Esophagus squamous epithelium (tissue), 5 donors: ENCODE measurements around the gene ADGRF5. TPM values are rescaled to one million over a fixed set of nuclear protein-coding genes. Genes with fewer than 3 reads are reported as not detected.

Experiments
- DNase-seq: peaks from one replicate; lab custom pipeline; 2025; lab: John Stamatoyannopoulos, UW
- H3K27ac ChIP-seq, 4 donors: fragments of 200-600 bp; sonication (generic); one replicate each; pipeline ENCODE4 v1.5.1; 2016 to 2019; ENCODE audit warnings: mild to moderate bottlenecking in 1 of 4
- H3K27me3 ChIP-seq, 4 donors: fragments of 200-600 bp; sonication (generic); 1 replicate in 3 of 4; 2 replicates in 1 of 4; pipeline versions ENCODE4 v1.5.1 to v1.6.0; 2017 to 2021; ENCODE audit warnings: antibody characterized with exemption in 1 of 4
- H3K36me3 ChIP-seq, 3 donors: fragments of 200-600 bp; sonication (generic); one replicate each; pipeline ENCODE4 v1.5.1; 2016 to 2019
- H3K4me1 ChIP-seq, 3 donors: fragments of 200-600 bp; sonication (generic); one replicate each; pipeline ENCODE4 v1.5.1; 2017 to 2019
- H3K4me3 ChIP-seq, 4 donors: fragments of 200-600 bp; sonication (generic); 1 replicate in 3 of 4; 2 replicates in 1 of 4; pipeline ENCODE4 v1.5.1; 2016 to 2019; ENCODE audit warnings: mild to moderate bottlenecking in 2 of 4, moderate library complexity in 1 of 4
- H3K9me3 ChIP-seq, 3 donors: fragments of 200-600 bp; sonication (generic); one replicate each; pipeline ENCODE4 v1.5.1; 2016 to 2019
- POLR2A ChIP-seq, 4 donors: fragments of 450-650 bp; IDR thresholded peaks; one replicate each; pipeline ENCODE4 v1.6.1; 2017; ENCODE audit warnings: antibody characterized with exemption in 4 of 4, mild to moderate bottlenecking in 4 of 4, moderate library complexity in 3 of 4
- WGBS, 2 donors: methylation state at CpG; one replicate each; pipeline ENCODE4 v1.1.5; 2018; 5-methylcytosine and 5-hydroxymethylcytosine counted together
- intact Hi-C: fragments of 100-400 bp; cut with DNase I; formaldehyde crosslinking; loops from one replicate; pipeline ENCODE4 v1.15.0; 2022
- total RNA-seq, 4 donors: library from RNA; depleted of rRNA; stranded (reverse); fragments of >200 nt; gene quantifications; one replicate each; pipeline ENCODE4 v1.1.0, GENCODE V29; 2016
- TF ChIP-seq, protein P1 (sequence below), 6 experiments: fragments of 450-650 bp in 4 of 6; fragments of 200-600 bp in 2 of 6; sonication (generic) in 2 of 6; IDR thresholded peaks; one replicate each; pipeline ENCODE4 v1.5.1; 2016 to 2019; ENCODE audit warnings: antibody characterized with exemption in 6 of 6, mild to moderate bottlenecking in 4 of 6, moderate library complexity in 4 of 6
- donor health status: DM: yes; HTN: yes; CAD: no.

Gene ADGRF5
- total RNA-seq = 1 to 10 TPM; 1.1 to 9.5 (median 4.0) TPM

GRCh38 chr6:46921731-46922130 lies at the start of gene ADGRF5:
Gene ADGRF5 (minus strand): TSS chr6:46921938. CDS start chr6:46906762, 15,176 bp downstream.
- TF ChIP-seq, protein P1, sequence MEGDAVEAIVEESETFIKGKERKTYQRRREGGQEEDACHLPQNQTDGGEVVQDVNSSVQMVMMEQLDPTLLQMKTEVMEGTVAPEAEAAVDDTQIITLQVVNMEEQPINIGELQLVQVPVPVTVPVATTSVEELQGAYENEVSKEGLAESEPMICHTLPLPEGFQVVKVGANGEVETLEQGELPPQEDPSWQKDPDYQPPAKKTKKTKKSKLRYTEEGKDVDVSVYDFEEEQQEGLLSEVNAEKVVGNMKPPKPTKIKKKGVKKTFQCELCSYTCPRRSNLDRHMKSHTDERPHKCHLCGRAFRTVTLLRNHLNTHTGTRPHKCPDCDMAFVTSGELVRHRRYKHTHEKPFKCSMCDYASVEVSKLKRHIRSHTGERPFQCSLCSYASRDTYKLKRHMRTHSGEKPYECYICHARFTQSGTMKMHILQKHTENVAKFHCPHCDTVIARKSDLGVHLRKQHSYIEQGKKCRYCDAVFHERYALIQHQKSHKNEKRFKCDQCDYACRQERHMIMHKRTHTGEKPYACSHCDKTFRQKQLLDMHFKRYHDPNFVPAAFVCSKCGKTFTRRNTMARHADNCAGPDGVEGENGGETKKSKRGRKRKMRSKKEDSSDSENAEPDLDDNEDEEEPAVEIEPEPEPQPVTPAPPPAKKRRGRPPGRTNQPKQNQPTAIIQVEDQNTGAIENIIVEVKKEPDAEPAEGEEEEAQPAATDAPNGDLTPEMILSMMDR (IDR thresholded peaks at IDR 0.05) = no peak
- no peak for TF ChIP-seq POLR2A (IDR thresholded peaks at IDR 0.05)
- 80 to 85% methylated on average over 10 to 13 of the region's 13 CpGs for WGBS, 2 donors
- Histone ChIP-seq H3K27ac (peak within 1 kb of the TSS; percentile 41 to 77 (median 65)), H3K27me3 (no peaks in the 10 kb centered on the region), H3K4me1 (peaks cover 0 to 10% (median 0%) of the 10 kb centered on the region in 3 donors), H3K4me3 (peak within 1 kb of the TSS in 3 of 4 donors; percentile 20 to 49 (median 34)), H3K9me3 (no peaks in the 10 kb centered on the region), H3K36me3 (no peaks in the 10 kb centered on the region)
- intact Hi-C loops = no loop called here
- DNase-seq = no peak

GRCh38 chr6:46969206-46969605 lies 47.5 kb upstream of the ADGRF5 start:
- Histone ChIP-seq H3K4me1 (no peaks in the 10 kb centered on the region), H3K9me3 (no peaks in the 10 kb centered on the region), H3K36me3 (no peaks in the 10 kb centered on the region), H3K4me3 (no peak overlapping the region), H3K27ac (no peak overlapping the region), H3K27me3 (no peaks in the 10 kb centered on the region)
- WGBS, 2 donors = 19 to 48% methylated on average over 1 of the region's 1 CpG
- intact Hi-C loops = no loop called here
- TF ChIP-seq POLR2A (IDR thresholded peaks at IDR 0.05) = no peak
- TF ChIP-seq, protein P1 (IDR thresholded peaks at IDR 0.05) = no peak
- DNase-seq = no peak

DNA sequence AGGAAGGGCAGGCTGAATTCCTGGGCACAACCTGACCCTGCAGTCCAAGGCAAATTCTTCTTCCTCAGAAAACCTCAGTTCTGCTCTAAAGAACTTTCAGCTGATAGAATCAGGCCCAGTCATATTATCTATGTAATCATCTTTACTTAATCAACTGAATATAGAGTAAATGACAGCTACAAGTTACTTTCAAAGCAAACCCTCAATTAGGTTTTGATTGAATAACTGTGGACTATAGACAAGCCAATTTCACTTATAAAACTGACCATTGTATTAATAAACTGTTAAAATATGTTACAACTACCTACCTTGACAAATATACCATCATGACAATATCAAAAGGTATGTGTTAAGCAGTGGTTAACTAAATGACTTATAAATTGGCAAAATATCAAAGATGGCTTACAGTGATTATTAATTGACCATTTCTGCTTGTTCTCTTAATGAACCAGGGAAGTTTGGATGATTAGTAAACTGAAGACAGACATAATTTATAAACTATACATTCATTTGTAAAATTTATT lies 46.1 kb upstream of the ADGRF5 start:
- no peak for TF ChIP-seq POLR2A (IDR thresholded peaks at IDR 0.05)
- TF ChIP-seq, protein P1 (IDR thresholded peaks at IDR 0.05) = no peak
- no peaks in the 10 kb centered on the region for H3K9me3 ChIP-seq
- intact Hi-C loops = no loop called here
- H3K27me3 ChIP-seq = no peaks in the 10 kb centered on the region
- no peak for DNase-seq
- no peaks in the 10 kb centered on the region for H3K4me1 ChIP-seq
- H3K36me3 ChIP-seq = no peaks in the 10 kb centered on the region
- no peak overlapping the region for H3K4me3 ChIP-seq
- H3K27ac ChIP-seq = no peak overlapping the region

DNA sequence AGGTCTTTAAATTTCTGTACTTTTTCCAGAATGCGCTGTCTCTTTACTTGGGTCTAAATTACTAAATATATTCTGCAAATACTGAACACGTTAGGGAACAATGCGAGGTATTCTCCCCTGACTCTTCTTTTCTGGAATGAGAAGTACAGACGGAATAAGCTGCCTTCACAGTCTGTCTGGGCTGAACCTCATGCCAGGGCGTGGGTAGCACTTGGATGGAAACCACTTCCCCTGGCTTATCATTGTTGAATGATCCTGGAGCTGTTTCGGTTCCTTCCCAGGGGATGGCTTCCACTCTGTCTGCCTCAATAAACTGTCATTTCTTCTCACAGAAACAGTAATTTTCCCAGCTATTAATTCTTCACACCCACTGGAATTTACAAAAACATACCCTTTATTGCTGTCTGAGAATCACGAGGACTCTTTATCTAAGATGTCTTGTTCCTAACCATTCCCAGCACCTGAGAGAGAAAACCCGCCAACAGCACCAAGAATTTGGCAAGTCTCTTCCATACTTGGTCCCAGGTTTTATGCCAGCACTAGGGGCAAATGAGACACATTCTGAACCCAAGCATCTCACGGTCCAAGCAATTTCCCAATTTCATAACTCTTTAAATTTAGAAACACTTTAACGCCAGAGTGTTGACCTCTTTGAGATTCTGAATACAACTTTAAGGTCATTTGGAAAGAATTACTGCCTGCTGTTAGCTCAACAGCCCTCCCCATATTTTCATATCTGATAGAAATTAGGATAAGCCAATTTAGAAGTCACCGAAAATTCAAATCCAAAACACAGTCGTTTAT lies 43.2 kb upstream of the ADGRF5 start:
- Histone ChIP-seq H3K36me3 (no peaks in the 10 kb centered on the region), H3K4me3 (no peak overlapping the region), H3K9me3 (no peaks in the 10 kb centered on the region), H3K27me3 (no peaks in the 10 kb centered on the region), H3K4me1 (no peaks in the 10 kb centered on the region), H3K27ac (no peak overlapping the region)
- intact Hi-C loops = no loop called here
- 69 to 71% methylated on average over 12 of the region's 12 CpGs for WGBS, 2 donors
- TF ChIP-seq, protein P1 (IDR thresholded peaks at IDR 0.05) = no peak
- TF ChIP-seq POLR2A (IDR thresholded peaks at IDR 0.05) = no peak
- DNase-seq = no peak

GRCh38 chr6:46963626-46964025 lies 41.9 kb upstream of the ADGRF5 start:
- Histone ChIP-seq H3K27me3 (no peaks in the 10 kb centered on the region), H3K27ac (no peak overlapping the region), H3K9me3 (no peaks in the 10 kb centered on the region), H3K4me3 (no peak overlapping the region), H3K36me3 (no peaks in the 10 kb centered on the region), H3K4me1 (no peaks in the 10 kb centered on the region)
- intact Hi-C loops = no loop called here
- TF ChIP-seq, protein P1 (IDR thresholded peaks at IDR 0.05) = no peak
- TF ChIP-seq POLR2A (IDR thresholded peaks at IDR 0.05) = no peak
- WGBS, 2 donors = 64 to 65% methylated on average over 5 of the region's 5 CpGs
- DNase-seq = no peak
